H9 (cell line): ENCODE measurements around the gene IL1RAPL2. TPM values are rescaled to one million over a fixed set of nuclear protein-coding genes. Genes with fewer than 3 reads are reported as not detected.

Source experiments
- DNase-seq: peaks from one replicate; pipeline ENCODE4 v3.0.0-alpha.2; 2017
- H2AFZ ChIP-seq: one replicate; pipeline ENCODE4 v1.6.1; 2013; ENCODE audit warnings: mild to moderate bottlenecking, low read length, control low read depth, moderate library complexity
- H2AK5ac ChIP-seq: 2 replicates; pipeline ENCODE4 v1.6.1; 2013; ENCODE audit warnings: low read length, control low read depth, mixed read lengths; ENCODE audit not compliant: insufficient read length
- H2BK120ac ChIP-seq: one replicate; pipeline ENCODE4 v1.6.1; 2013; ENCODE audit warnings: low read depth, mild to moderate bottlenecking, low read length, control low read depth, inconsistent platforms; ENCODE audit not compliant: poor library complexity, severe bottlenecking
- H2BK12ac ChIP-seq: 2 replicates; pipeline ENCODE4 v1.6.1; 2013; ENCODE audit warnings: low read length, control low read depth, mixed read lengths, low read depth; ENCODE audit not compliant: insufficient read length
- H2BK15ac ChIP-seq: 2 replicates; pipeline ENCODE4 v1.6.1; 2013; ENCODE audit warnings: low read depth, low read length, control low read depth
- H2BK20ac ChIP-seq: one replicate; pipeline ENCODE4 v1.6.1; 2013; ENCODE audit warnings: low read depth, mild to moderate bottlenecking, low read length, control low read depth, inconsistent platforms; ENCODE audit not compliant: poor library complexity, severe bottlenecking
- H2BK5ac ChIP-seq: 2 replicates; pipeline ENCODE4 v1.6.1; 2013; ENCODE audit warnings: low read length, control low read depth, mixed read lengths; ENCODE audit not compliant: insufficient read length
- H3K14ac ChIP-seq: 2 replicates; pipeline ENCODE4 v1.6.1; 2013; ENCODE audit warnings: low read length, control low read depth; ENCODE audit not compliant: insufficient read depth
- H3K18ac ChIP-seq: 2 replicates; pipeline ENCODE4 v1.6.1; 2013; ENCODE audit warnings: low read depth, mild to moderate bottlenecking, mixed read lengths, low read length, control low read depth; ENCODE audit not compliant: insufficient read length
- H3K23ac ChIP-seq: 2 replicates; pipeline ENCODE4 v1.6.1; 2013; ENCODE audit warnings: low read length, control low read depth, mixed read lengths, low read depth; ENCODE audit not compliant: insufficient read length
- H3K23me2 ChIP-seq: 2 replicates; pipeline ENCODE4 v1.6.1; 2013; ENCODE audit warnings: low read depth, mild to moderate bottlenecking, mixed read lengths, low read length, control low read depth; ENCODE audit not compliant: insufficient read length, poor library complexity, severe bottlenecking
- H3K27ac ChIP-seq: 2 replicates; pipeline ENCODE4 v1.5.1; 2013; ENCODE audit warnings: low read length, control low read depth, mixed read lengths, low read depth; ENCODE audit not compliant: insufficient read length
- H3K27me3 ChIP-seq: 2 replicates; pipeline ENCODE4 v1.6.1; 2013; ENCODE audit warnings: low read length, control low read depth, inconsistent platforms; ENCODE audit not compliant: insufficient read depth
- H3K4ac ChIP-seq: 2 replicates; pipeline ENCODE4 v1.6.1; 2013; ENCODE audit warnings: low read depth, mild to moderate bottlenecking, control low read depth, inconsistent platforms, low read length, moderate library complexity
- H3K4me1 ChIP-seq: 2 replicates; pipeline ENCODE4 v1.6.1; 2013; ENCODE audit warnings: low read length, control low read depth, inconsistent platforms; ENCODE audit not compliant: insufficient read depth
- H3K4me2 ChIP-seq: 2 replicates; pipeline ENCODE4 v1.6.1; 2013; ENCODE audit warnings: low read length, control low read depth, mixed read lengths; ENCODE audit not compliant: insufficient read length, insufficient read depth
- H3K56ac ChIP-seq: 2 replicates; pipeline ENCODE4 v1.6.1; 2013; ENCODE audit warnings: low read depth, mild to moderate bottlenecking, mixed read lengths, low read length, control low read depth; ENCODE audit not compliant: insufficient read length
- H3K79me1 ChIP-seq: 2 replicates; pipeline ENCODE4 v1.6.1; 2013; ENCODE audit warnings: low read depth, mild to moderate bottlenecking, moderate library complexity, low read length, control low read depth, inconsistent platforms; ENCODE audit not compliant: insufficient read depth, poor library complexity, severe bottlenecking
- H3K79me2 ChIP-seq: 2 replicates; pipeline ENCODE4 v1.6.1; 2013; ENCODE audit warnings: low read length, control low read depth, inconsistent platforms; ENCODE audit not compliant: insufficient read depth
- H3K9ac ChIP-seq: 2 replicates; pipeline ENCODE4 v1.6.1; 2013; ENCODE audit warnings: low read length, control low read depth, mixed read lengths; ENCODE audit not compliant: insufficient read length; ENCODE audit errors: extremely low read depth
- H3K9me3 ChIP-seq: one replicate; pipeline ENCODE4 v1.6.1; 2013; ENCODE audit warnings: low read depth, low read length, inconsistent platforms; ENCODE audit not compliant: control insufficient read depth
- H3T11ph ChIP-seq: one replicate; pipeline ENCODE4 v1.6.1; 2013; ENCODE audit warnings: mild to moderate bottlenecking, low read length, control low read depth, inconsistent platforms
- H4K20me1 ChIP-seq: one replicate; pipeline ENCODE4 v1.6.1; 2013; ENCODE audit not compliant: control insufficient read depth, insufficient read length, insufficient read depth
- H4K5ac ChIP-seq: 2 replicates; pipeline ENCODE4 v1.6.1; 2013; ENCODE audit warnings: low read depth, mild to moderate bottlenecking, mixed read lengths, low read length, control low read depth; ENCODE audit not compliant: insufficient read length
- H4K8ac ChIP-seq: replicated peaks from 2 replicates; pipeline ENCODE4 v1.6.1; 2013; ENCODE audit warnings: low read length, control low read depth, mixed read lengths, low read depth; ENCODE audit not compliant: insufficient read length
- H4K91ac ChIP-seq: 2 replicates; pipeline ENCODE4 v1.6.1; 2013; ENCODE audit warnings: low read depth, mild to moderate bottlenecking, moderate library complexity, mixed read lengths, low read length, control low read depth; ENCODE audit not compliant: insufficient read length
- H3K27ac Mint-ChIP-seq, 3 experiments: 2 replicates in 2 of 3; 3 replicates in 1 of 3; pipeline ENCODE4 v1.8.0; 2020 to 2021; ENCODE audit warnings: mixed read lengths in 3 of 3, mild to moderate bottlenecking in 1 of 3, moderate library complexity in 1 of 3
- H3K27me3 Mint-ChIP-seq: 2 replicates; pipeline ENCODE4 v1.8.0; 2021; ENCODE audit warnings: low read depth, mild to moderate bottlenecking, moderate library complexity, mixed read lengths
- H3K36me3 Mint-ChIP-seq, 3 experiments: 2 replicates in 2 of 3; 3 replicates in 1 of 3; pipeline ENCODE4 v1.8.0; 2020 to 2021; ENCODE audit warnings: low read depth in 3 of 3, mixed read lengths in 3 of 3; ENCODE audit not compliant: insufficient read depth in 1 of 3
- H3K4me1 Mint-ChIP-seq, 2 experiments: 2 replicates each; pipeline ENCODE4 v1.8.0; 2020; ENCODE audit warnings: mixed read lengths in 2 of 2
- H3K4me3 Mint-ChIP-seq, 2 experiments: 2 replicates in 1 of 2; 3 replicates in 1 of 2; pipeline ENCODE4 v1.8.0; 2020 to 2021; ENCODE audit warnings: mild to moderate bottlenecking in 2 of 2, mixed read lengths in 2 of 2, moderate library complexity in 1 of 2
- H3K9me3 Mint-ChIP-seq, 2 experiments: 2 replicates in 1 of 2; 3 replicates in 1 of 2; pipeline ENCODE4 v1.8.0; 2020; ENCODE audit warnings: mild to moderate bottlenecking in 2 of 2, mixed read lengths in 2 of 2, moderate library complexity in 1 of 2
- CTCF ChIP-seq: fragments of 200-600 bp; sonication (generic); conservative IDR thresholded peaks from 3 replicates; pipeline ENCODE4 v1.8.0; 2021; ENCODE audit warnings: antibody characterized with exemption, mild to moderate bottlenecking
- WGBS: extraction: QIAGEN DNeasy Blood & Tissue Kit; methylation state at CpG from one replicate; pipeline ENCODE4 v1.1.7; 2013; ENCODE audit warnings: missing lambda C conversion rate, low lambda C conversion rate, mixed read lengths; ENCODE audit not compliant: insufficient read length; ENCODE audit errors: extremely low coverage; 5-methylcytosine and 5-hydroxymethylcytosine counted together
- total RNA-seq: library from RNA; stranded (reverse); gene quantifications from 2 replicates; pipeline ENCODE4 v1.2.1, GENCODE V29; 2021

IL1RAPL2 gene
- total RNA-seq, 1 experiment from 2014 or later: not detected

- H2BK20ac ChIP-seq: no peak overlapping the region
Observed at GRCh38 chrX:104803219-104803618, 237.2 kb downstream of the IL1RAPL2 start.

More at GRCh38 chrX:104803219-104803618, 237.2 kb downstream of the IL1RAPL2 start:
- H4K91ac ChIP-seq: no peak overlapping the region
- no peak overlapping the region for H3K27ac ChIP-seq
- H4K5ac ChIP-seq: no peak overlapping the region
- WGBS: no CpG with 5 or more reads among the region's 1 CpG
- no peak overlapping the region for H3K18ac ChIP-seq
- H3K27me3 ChIP-seq: no peaks in the 10 kb centered on the region
- no peak overlapping the region for H3K4me2 ChIP-seq
- no peak for TF ChIP-seq CTCF
- H3K79me2 ChIP-seq: no peaks in the 10 kb centered on the region
- H3K4me1 ChIP-seq: no peaks in the 10 kb centered on the region
- no peak overlapping the region for H2BK5ac ChIP-seq
- no peaks in the 10 kb centered on the region for H3K23me2 ChIP-seq
- DNase-seq: no peak
- H3K4ac ChIP-seq: no peak overlapping the region
- H2AFZ ChIP-seq: no peak overlapping the region
- Mint-ChIP-seq H3K36me3 (no peaks in the 10 kb centered on the region), H3K27ac (no peak overlapping the region), H3K4me1 (peaks cover 5 to 6% of the 10 kb centered on the region in 2 experiments; a peak in 3 of 4 replicates), H3K9me3 (peaks cover 0 to 64% of the 10 kb centered on the region in 2 experiments; a peak in 2 of 5 replicates), H3K4me3 (no peak overlapping the region), H3K27me3 (no peaks in the 10 kb centered on the region)
- no peak overlapping the region for H4K8ac ChIP-seq
- no peak overlapping the region for H2BK120ac ChIP-seq
- H3K14ac ChIP-seq: no peak overlapping the region
- no peak overlapping the region for H3K56ac ChIP-seq
- H3K9ac ChIP-seq: no peak overlapping the region
- no peak overlapping the region for H3T11ph ChIP-seq
- H4K20me1 ChIP-seq: no peaks in the 10 kb centered on the region
- no peaks in the 10 kb centered on the region for H3K79me1 ChIP-seq
- H2BK15ac ChIP-seq: no peak overlapping the region
- no peaks in the 10 kb centered on the region for H3K9me3 ChIP-seq
- H2AK5ac ChIP-seq: no peak overlapping the region
- H3K23ac ChIP-seq: no peak overlapping the region
- no peak overlapping the region for H2BK12ac ChIP-seq
